CD14-positive monocyte (primary cell): Measurements from ENCODE around the gene UNC93B1. TPM values are rescaled to one million over a fixed set of nuclear protein-coding genes. Genes with fewer than 3 reads are reported as not detected.

Experiments used
- DNase-seq, 3 donors: peaks; one replicate each; pipeline ENCODE4 v3.0.0-alpha.2; 2011 to 2022
- H2AFZ ChIP-seq: 2 replicates; pipeline ENCODE4 v1.6.0; 2012; ENCODE audit warnings: mild to moderate bottlenecking, low read depth, low read length, inconsistent platforms; ENCODE audit not compliant: insufficient read depth, poor library complexity, severe bottlenecking
- H3K27ac ChIP-seq, 2 donors: 1 replicate in 1 of 2; 2 replicates in 1 of 2; pipeline ENCODE4 v1.5.1; 2012 to 2013; ENCODE audit warnings: low read length in 2 of 2, control low read depth in 1 of 2, inconsistent platforms in 1 of 2, low read depth in 1 of 2, mild to moderate bottlenecking in 1 of 2
- H3K27me3 ChIP-seq, 2 donors: one replicate each; pipeline versions ENCODE4 v1.6.0 to v1.6.1; 2011 to 2013; ENCODE audit warnings: low read length in 2 of 2; ENCODE audit not compliant: control insufficient read depth in 2 of 2, insufficient read depth in 2 of 2
- H3K36me3 ChIP-seq, 2 donors: replicated peaks in 1 of 2; 1 replicate in 1 of 2; 2 replicates in 1 of 2; pipeline versions ENCODE4 v1.5.1 to v1.6.1; 2012 to 2013; ENCODE audit warnings: low read length in 2 of 2, control low read depth in 1 of 2, inconsistent platforms in 1 of 2, mild to moderate bottlenecking in 1 of 2; ENCODE audit not compliant: insufficient read depth in 2 of 2, control insufficient read depth in 1 of 2
- H3K4me1 ChIP-seq, 2 donors: 1 replicate in 1 of 2; 2 replicates in 1 of 2; pipeline versions ENCODE4 v1.5.1 to v1.6.1; 2012 to 2013; ENCODE audit warnings: low read length in 2 of 2, control low read depth in 1 of 2, inconsistent platforms in 1 of 2, mild to moderate bottlenecking in 1 of 2, moderate library complexity in 1 of 2; ENCODE audit not compliant: insufficient read depth in 2 of 2, control insufficient read depth in 1 of 2
- H3K4me2 ChIP-seq: replicated peaks from 2 replicates; pipeline ENCODE3; 2012; ENCODE audit warnings: low read length, moderate library complexity, mild to moderate bottlenecking; ENCODE audit not compliant: poor library complexity, severe bottlenecking; ENCODE audit errors: extremely low read depth
- H3K4me3 ChIP-seq, 3 experiments: fragments of 200-600 bp in 1 of 3; sonication (generic) in 1 of 3; replicated peaks in 1 of 3; 1 replicate in 2 of 3; 2 replicates in 1 of 3; pipeline ENCODE4 v1.5.1; 2011 to 2013; ENCODE audit warnings: low read length in 3 of 3, mild to moderate bottlenecking in 3 of 3, control low read depth in 2 of 3, low read depth in 2 of 3, inconsistent platforms in 1 of 3, moderate library complexity in 1 of 3
- H3K79me2 ChIP-seq: 2 replicates; pipeline ENCODE4 v1.6.0; 2012; ENCODE audit warnings: mild to moderate bottlenecking, control low read depth, inconsistent platforms, low read length, moderate library complexity; ENCODE audit not compliant: insufficient read depth
- H3K9ac ChIP-seq: 2 replicates; pipeline ENCODE4 v1.6.0; 2017; ENCODE audit warnings: low read length, mild to moderate bottlenecking; ENCODE audit not compliant: insufficient read depth, poor library complexity, severe bottlenecking
- H3K9me3 ChIP-seq, 2 donors: replicated peaks in 1 of 2; 1 replicate in 1 of 2; 2 replicates in 1 of 2; pipeline versions ENCODE4 v1.5.1 to v1.6.1; 2012 to 2013; ENCODE audit warnings: low read length in 2 of 2, control low read depth in 1 of 2; ENCODE audit not compliant: control insufficient read depth in 1 of 2, insufficient read depth in 1 of 2
- H4K20me1 ChIP-seq: 2 replicates; pipeline ENCODE4 v1.6.0; 2012; ENCODE audit warnings: mild to moderate bottlenecking, low read length, control low read depth, moderate library complexity; ENCODE audit not compliant: insufficient read depth
- H3K27ac Mint-ChIP-seq, 7 donors: one replicate each; pipeline ENCODE4 v1.8.0; 2020; ENCODE audit warnings: mild to moderate bottlenecking in 7 of 7, mixed read lengths in 7 of 7, moderate library complexity in 6 of 7, inconsistent platforms in 2 of 7
- H3K27me3 Mint-ChIP-seq, 3 donors: one replicate each; pipeline ENCODE4 v1.8.0; 2021 to 2022; ENCODE audit warnings: low read depth in 3 of 3, mild to moderate bottlenecking in 3 of 3, mixed read lengths in 3 of 3, moderate library complexity in 3 of 3, inconsistent platforms in 1 of 3
- H3K36me3 Mint-ChIP-seq, 2 donors: one replicate each; pipeline ENCODE4 v1.8.0; 2020; ENCODE audit warnings: mixed read lengths in 2 of 2, inconsistent platforms in 1 of 2, mild to moderate bottlenecking in 1 of 2
- H3K4me1 Mint-ChIP-seq: one replicate; pipeline ENCODE4 v1.8.0; 2020; ENCODE audit warnings: mild to moderate bottlenecking, mixed read lengths
- H3K4me3 Mint-ChIP-seq, 2 donors: one replicate each; pipeline ENCODE4 v1.8.0; 2020; ENCODE audit warnings: mild to moderate bottlenecking in 2 of 2, mixed read lengths in 2 of 2, moderate library complexity in 1 of 2
- H3K9me3 Mint-ChIP-seq, 7 donors: one replicate each; pipeline ENCODE4 v1.8.0; 2020 to 2022; ENCODE audit warnings: mixed read lengths in 7 of 7, mild to moderate bottlenecking in 6 of 7, moderate library complexity in 6 of 7, inconsistent platforms in 2 of 7
- CTCF ChIP-seq: fragments of 200-600 bp; IDR thresholded peaks from one replicate; pipeline ENCODE4 v1.8.0; 2022; ENCODE audit warnings: antibody characterized with exemption, mild to moderate bottlenecking
- WGBS: methylation state at CpG from one replicate; pipeline ENCODE4 v1.1.5; 2013; ENCODE audit warnings: missing lambda C conversion rate; ENCODE audit not compliant: insufficient coverage; 5-methylcytosine and 5-hydroxymethylcytosine counted together
- intact Hi-C, 2 donors: fragments of 100-400 bp; cut with micrococcal nuclease; formaldehyde crosslinking; loops; one replicate each; pipeline versions ENCODE4 v1.15.0 to v1.15.1; 2023
- polyA plus RNA-seq, 3 donors: library from polyadenylated mRNA; depleted of rRNA in 1 of 3; unstranded in 2 of 3; stranded (reverse) in 1 of 3; fragments of 300-500 nt in 2 of 3; fragments of >200 nt in 1 of 3; fragmentation: Illumina TruSeq in 2 of 3; gene quantifications; 1 replicate in 2 of 3; 2 replicates in 1 of 3; pipeline ENCODE4 v1.2.3, GENCODE V29; 2012 to 2021

The UNC93B1 gene
- polyA plus RNA-seq, 3 donors: 185 to 301 (median 220) TPM

GRCh38 chr11:68014947-68015447 lies 11.1 kb upstream of the UNC93B1 start:
- H3K4me1 ChIP-seq: peaks cover 45 to 51% of the 10 kb centered on the region in 2 donors
- peak overlapping the region in 1 of 3 experiments; percentile 16 for H3K4me3 ChIP-seq
- no peak overlapping the region for H3K4me3 Mint-ChIP-seq
- H3K9me3 Mint-ChIP-seq: no peaks in the 10 kb centered on the region
- H3K36me3 Mint-ChIP-seq: peaks cover 36 to 58% of the 10 kb centered on the region in 2 donors
- TF ChIP-seq CTCF: no peak
- H3K27me3 ChIP-seq: no peaks in the 10 kb centered on the region
- no peak for DNase-seq
- H3K79me2 ChIP-seq: peaks cover 55% of the 10 kb centered on the region
- intact Hi-C loops: loop anchor here in 1 of 2 donors (5.0 kb wide), 2 partner anchors 107 to 192 kb away; partner anchors contain the start of gene CHKA
- WGBS: 83% methylated on average over 10 of the region's 19 CpGs
- H3K4me2 ChIP-seq: peak overlapping the region; percentile 42
- no peaks in the 10 kb centered on the region for H3K9me3 ChIP-seq
- H3K27ac Mint-ChIP-seq: peak overlapping the region; percentile 76 to 93 (median 83)
- H2AFZ ChIP-seq: no peak overlapping the region
- peaks cover 78% of the 10 kb centered on the region for H4K20me1 ChIP-seq
- H3K36me3 ChIP-seq: peaks cover 29 to 53% of the 10 kb centered on the region in 2 donors
- no peak overlapping the region for H3K9ac ChIP-seq
- H3K27me3 Mint-ChIP-seq: peaks cover 0 to 3% (median 2%) of the 10 kb centered on the region in 3 donors
- H3K4me1 Mint-ChIP-seq: peaks cover 50% of the 10 kb centered on the region
- H3K27ac ChIP-seq: peak overlapping the region; percentile 25 to 83

GRCh38 chr11:68014157-68014946 lies 10.5 kb upstream of the UNC93B1 start:
- intact Hi-C loops: loop anchor here in 1 of 2 donors (5.0 kb wide), 2 partner anchors 108 to 193 kb away; partner anchors contain the start of gene CHKA
- Histone ChIP-seq H3K36me3 (peaks cover 23 to 46% of the 10 kb centered on the region in 2 donors), H3K9me3 (no peaks in the 10 kb centered on the region), H3K79me2 (peaks cover 55% of the 10 kb centered on the region), H3K4me3 (peak overlapping the region in 1 of 3 experiments; percentile 16), H3K4me2 (peak overlapping the region; percentile 42), H3K27ac (peak overlapping the region; percentile 25 to 83), H3K27me3 (no peaks in the 10 kb centered on the region), H3K9ac (peak overlapping the region; percentile 57), H3K4me1 (peaks cover 52 to 58% of the 10 kb centered on the region in 2 donors), H4K20me1 (peaks cover 71% of the 10 kb centered on the region), H2AFZ (no peak overlapping the region)
- Mint-ChIP-seq H3K9me3 (no peaks in the 10 kb centered on the region), H3K4me3 (peak overlapping the region; percentile 18 to 73), H3K36me3 (peaks cover 31 to 52% of the 10 kb centered on the region in 2 donors), H3K27ac (peak overlapping the region; percentile 76 to 93 (median 83)), H3K27me3 (peaks cover 0 to 3% (median 0%) of the 10 kb centered on the region in 3 donors), H3K4me1 (peaks cover 56% of the 10 kb centered on the region)
- WGBS: 41% methylated on average over 12 of the region's 16 CpGs
- TF ChIP-seq CTCF: no peak
- peak; percentile 63 to 73 (median 73) for DNase-seq
